SH-SY5Y (cell line): ENCODE measurements around the gene CEACAM5.

Experiments used
- GATA2 ChIP-seq: IDR thresholded peaks from 2 replicates; pipeline ENCODE4 v1.6.1; 2011; ENCODE audit warnings: mild to moderate bottlenecking, low read depth, low read length
- GATA3 ChIP-seq: IDR thresholded peaks from 2 replicates; pipeline ENCODE4 v1.6.1; 2011; ENCODE audit warnings: low read depth, mild to moderate bottlenecking, low read length, moderate library complexity

GRCh38 chr19:41705393-41706174 lies 2.8 kb upstream of the CEACAM5 start:
- TF ChIP-seq GATA2 (no peak), GATA3 (no peak)
